Stimulated activated CD4-positive, alpha-beta T cell treated with anti-CD3 and anti-CD28 coated beads, Interleukin-1b, Interleukin-23, amount 100 ng/mL, for 24 hours (primary cell): ENCODE measurements around the gene TRIO.
"Not testable (repeated sequence)": the region's sequence is repeated elsewhere in the genome, so short reads cannot be mapped to it uniquely, and the experiment has no call there.

Experiments used
- DNase-seq, 4 experiments: peaks; one replicate each; pipeline ENCODE4 v3.0.0-alpha.2; 2020; ENCODE audit warnings: low read depth in 4 of 4, low spot score in 1 of 4

The TRIO gene

DNA sequence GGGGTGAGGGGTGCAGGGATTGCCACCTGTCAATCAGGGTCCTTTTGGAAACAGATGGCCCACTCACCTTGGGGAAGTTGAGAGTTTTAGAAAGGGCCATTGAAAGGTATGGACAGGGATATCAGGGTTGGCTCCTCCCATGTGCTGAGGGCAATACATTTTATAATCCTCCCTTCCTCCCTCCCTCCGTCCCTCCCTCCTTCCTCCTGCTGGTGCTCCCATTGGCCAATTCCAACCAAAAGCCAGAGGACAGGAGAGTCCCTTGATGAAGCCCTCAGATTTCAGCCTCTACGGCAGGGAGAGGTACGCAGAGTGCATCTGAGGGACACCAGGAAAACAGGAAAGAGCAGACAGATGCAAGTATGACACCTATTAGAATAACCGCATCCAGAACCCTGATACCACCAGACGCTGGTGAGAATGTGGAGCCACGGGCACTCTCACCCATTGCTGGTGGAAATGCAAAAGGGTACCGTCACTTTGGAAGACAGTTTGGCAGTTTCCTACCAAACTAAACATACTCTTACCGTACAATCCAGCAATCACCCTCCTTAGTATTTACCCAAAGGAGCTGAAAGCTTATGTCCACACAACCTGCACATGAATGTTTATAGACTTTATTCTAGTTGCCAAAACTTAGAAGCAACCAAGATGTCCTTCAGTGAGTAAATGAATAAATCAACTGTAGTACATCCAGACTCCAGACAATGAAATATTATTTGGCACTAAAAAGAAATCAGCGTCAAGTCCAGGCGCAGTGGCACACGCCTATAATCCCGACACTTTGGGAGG is 380.3 kb downstream of the TRIO start:
- no peak for DNase-seq

DNA sequence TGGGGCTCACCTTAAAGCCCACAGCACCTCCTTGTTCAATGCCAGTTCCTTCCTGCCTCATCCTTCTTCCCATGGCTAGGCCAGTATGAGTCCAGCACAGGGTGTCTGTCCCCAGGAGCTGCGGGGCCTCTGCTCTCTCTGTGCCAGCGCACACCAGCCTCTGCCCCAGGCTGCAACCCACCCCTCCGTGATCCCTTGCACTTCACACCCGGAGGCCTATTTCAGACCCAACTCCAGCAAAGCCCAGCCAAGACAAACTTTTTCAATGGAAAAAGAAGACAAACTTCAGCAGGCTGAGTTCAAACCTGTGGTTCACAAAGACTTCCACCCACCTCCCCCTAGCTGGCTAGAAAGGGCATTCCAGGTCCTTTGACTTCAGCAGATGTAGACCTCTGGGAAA is 382.3 kb downstream of the TRIO start:
- DNase-seq, result no peak

DNA sequence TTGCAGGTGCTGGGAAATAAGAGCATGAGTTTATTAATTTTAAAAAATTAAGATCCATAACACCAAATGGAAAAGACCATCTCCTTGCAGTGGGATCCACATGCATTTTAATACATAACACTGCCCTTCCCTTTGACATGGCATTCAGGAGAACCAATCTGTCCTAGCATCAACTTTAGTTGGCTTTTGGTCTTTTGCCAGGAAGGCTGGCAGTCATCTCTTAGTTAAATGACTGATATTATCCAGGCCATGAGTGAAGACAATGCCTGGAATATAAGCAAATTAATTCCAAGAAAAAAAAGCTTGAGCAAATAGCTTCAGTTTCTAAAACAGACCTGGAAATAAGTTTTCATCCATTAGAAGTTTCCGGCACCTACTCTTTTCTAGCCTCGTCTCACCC is 383.4 kb downstream of the TRIO start:
- no peak for DNase-seq

DNA sequence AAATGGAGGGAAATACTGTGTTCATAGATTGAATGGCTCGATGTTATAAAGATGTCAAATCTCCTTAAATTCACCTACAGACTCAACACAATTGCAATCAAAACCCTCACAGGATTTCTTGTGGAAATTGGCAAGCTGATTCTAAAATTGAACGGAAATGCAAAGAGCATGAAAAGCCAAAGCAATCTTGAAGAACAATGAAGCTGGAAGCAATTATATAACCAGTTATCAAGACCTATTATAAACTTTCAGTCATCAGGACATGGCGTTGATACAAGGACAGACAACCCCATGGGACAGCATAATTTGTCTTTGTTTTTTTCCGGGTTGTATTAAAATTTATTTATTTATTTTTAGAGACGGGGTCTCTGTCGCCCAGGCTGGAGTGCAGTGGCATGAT is 385.0 kb downstream of the TRIO start:
- no peak for DNase-seq

DNA sequence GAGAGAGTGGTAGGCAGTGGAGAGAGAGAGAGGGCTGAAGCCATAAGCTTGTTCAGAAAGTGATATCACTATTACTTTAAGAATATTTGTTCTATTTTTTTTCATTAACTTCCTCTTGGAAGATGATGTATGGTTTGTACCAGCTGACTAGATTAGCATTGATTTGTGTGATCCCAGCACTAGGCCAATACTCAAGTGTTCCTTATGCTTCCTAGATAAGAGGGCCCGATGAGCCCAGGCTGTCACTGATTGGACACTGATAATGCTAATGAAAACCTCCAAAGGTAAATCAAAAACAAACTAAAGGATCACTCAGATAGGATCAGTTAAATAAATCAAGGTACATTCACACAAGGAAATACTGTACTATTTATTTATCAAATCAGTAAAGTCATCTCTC is 385.8 kb downstream of the TRIO start:
- no peak for DNase-seq

DNA sequence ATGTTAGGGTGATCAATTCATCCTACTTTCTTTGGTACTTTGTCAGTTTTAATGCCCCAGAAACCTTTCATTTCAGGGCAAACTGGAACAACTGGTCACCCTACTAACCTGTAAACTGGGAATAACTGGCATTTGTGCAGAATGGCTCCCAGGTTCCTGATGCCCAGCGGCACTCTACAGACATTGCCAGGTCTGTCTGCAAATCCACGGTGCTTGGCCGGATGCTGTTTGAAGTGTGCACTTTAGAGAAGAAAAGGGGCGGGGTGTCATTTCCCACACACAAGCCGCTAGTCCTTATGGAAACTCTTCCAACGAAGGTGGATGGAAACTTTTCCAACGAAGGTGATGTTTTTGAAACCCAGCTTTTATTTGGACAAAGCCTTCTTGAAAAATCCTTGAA is 388.5 kb downstream of the TRIO start:
- DNase-seq, result no peak

DNA sequence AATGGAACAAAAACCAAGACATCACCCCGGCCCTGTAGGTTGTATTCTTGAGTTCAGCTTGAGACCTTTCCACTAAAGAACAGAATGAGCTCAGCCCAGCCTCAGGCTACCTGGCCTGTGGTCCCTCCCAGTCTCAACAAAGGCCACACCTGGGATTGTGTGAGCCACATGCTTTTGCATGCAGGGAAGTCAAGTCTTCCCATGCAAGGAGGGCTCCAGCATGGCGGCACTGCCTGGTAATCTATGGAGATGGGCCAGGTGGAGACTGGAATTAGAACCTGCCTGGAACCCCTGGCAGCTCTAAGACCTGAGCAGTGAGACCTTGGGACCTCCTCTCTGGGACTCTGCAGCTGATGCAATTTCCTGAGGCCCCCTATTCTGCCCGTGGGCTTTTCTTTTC is 389.0 kb downstream of the TRIO start:
- no peak for DNase-seq

DNA sequence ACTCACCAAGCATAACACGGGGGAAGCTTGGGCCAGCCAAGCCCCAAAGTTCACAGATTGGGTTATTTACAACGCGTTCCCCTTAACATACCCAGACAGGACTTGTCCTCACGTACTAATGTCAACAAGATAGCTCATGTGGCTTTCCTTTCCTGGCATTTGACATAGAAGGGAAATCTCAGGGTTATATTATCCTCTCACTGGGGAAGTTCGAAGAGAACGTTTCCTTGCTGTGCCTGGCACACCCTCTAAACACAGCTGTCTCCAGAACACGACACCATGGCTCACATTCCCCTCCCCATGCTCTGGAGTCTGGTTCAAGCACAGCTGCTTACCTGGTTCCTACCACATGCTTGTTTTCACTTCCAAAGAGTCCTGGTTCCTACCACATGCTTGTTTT is 391.6 kb downstream of the TRIO start:
- no peak for DNase-seq

DNA sequence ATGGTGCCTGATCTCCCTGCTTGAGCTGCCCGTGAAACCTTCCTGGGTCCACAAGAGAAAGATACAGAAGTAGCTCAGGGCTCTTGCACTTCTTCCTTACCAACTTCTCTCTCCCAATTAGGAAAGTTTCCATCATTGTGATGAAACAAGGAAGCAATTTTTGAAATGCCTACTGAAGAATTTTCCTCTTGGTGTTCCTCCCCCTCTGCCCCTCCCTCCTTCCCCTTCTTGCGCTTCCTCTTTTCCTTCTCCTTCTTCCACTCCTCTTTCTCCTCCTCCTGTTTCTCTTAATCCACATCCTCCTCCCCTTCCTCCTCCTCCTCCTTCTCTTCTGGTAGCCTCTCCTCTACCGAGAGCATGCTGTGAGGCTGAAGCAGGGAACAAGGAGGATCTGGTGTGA is 402.2 kb downstream of the TRIO start:
- DNase-seq, result no peak

DNA sequence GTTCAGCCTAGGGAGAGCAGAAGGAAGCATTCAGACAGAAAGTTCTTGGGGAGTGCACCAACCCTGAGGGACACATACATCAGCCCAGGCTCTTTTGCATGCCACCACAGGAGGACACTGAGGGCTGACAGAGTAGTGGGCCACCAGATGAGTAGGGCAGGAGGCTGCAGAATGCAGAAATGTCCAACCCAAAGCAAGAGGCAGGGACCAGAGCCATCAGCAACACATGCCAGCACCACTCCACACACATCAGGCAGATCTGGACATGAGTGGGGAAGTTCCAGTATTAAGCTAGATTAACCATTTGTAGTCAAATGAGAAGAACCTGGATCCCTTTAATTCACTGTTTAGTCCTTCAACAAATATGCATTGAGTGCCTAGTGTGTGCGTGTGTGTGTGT is 402.7 kb downstream of the TRIO start:
- DNase-seq, result no peak

DNA sequence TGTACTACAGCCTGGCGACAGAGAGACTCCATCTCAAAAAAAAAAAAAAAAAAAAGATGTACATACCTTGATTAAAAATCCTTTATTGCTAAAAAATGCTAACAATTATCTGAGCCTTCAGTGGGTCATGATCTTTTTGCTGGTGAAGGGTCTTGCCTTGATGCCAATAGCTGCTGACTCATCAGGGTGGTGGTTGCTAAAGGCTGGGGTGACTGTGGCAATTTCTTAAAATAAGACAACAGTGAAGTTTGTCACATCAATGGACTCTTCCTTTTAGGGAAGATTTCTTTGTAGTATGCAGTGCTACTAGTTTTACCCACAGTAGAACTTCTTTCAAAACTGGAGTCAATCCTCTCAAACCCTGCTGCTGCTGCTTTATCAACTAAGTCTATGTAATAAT is 404.5 kb downstream of the TRIO start:
- no peak for DNase-seq

DNA sequence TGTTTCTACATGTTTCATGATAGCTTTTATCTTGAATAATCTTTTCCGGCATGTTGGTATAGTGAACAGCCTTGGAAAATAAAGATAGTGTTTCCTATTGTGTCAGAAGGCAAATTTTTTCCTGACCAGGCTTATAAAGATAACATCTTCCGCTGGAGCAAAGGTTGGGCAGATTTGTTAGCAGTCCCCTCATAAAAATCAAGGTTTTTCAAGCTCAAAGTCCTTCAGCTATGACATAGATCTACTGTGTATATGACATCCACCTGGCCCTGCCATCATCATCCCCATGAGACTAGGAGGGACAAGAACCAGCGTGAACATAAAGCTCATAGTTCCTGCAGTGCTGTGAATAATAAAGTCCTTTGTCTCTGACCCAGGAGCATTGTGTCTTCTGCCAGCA is 408.1 kb downstream of the TRIO start:
- DNase-seq, result no peak

DNA sequence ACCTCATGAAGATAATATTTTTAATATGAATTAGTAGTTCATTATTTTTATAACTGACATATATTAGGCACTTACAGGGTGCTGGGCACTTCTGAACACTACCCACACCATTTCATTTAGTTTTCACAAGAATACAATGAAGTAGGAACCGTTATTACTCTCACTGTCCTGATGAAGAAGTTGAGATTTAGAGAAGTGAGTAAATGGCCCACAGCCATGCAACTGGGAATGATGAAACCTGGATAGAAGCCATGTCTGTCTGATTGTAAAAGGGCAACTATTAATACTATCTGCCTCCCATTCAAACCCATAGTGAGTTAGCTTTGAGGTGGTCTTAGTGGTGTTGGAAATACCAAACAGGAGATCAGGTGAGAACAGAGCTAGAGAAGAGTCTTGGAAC is 408.9 kb downstream of the TRIO start:
- no peak for DNase-seq

DNA sequence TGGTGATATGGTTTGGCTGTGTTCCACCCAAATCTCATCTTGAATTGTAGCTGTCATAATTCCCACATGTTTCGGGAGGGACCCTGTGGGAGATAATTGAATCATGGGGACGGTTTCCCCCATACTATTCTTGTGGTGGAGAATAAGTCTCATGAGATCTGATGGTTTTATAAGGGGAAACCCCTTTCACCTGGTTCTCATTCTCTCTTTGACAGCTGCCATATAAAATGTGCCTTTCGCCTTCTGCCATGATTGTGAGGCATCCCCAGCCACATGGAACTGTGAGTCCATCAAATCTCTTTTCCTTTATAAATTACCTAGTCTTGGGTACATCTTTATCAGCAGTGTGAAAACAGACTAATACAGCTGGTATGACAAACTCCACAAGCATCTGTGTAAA is 411.1 kb downstream of the TRIO start:
- DNase-seq, result not testable (repeated sequence)

DNA sequence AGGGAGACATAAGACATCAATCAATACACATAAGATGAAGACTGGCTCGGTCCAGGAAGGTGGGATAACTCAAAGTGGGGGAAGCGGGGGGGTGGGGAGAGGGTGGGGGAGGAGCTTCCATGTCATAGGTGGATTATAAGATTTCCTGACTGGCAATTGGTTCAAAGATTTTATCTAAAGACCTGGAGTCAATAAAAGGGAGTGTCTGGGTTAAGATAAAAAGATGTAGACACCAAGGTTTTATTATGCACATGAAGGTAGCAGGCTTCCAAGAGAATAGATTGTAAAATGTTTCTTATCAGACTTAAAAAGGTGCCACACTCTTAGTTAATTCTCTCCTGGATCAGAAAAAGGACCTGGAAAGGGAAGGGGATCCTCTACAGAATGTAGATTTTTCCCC is 412.9 kb downstream of the TRIO start:
- no peak for DNase-seq

DNA sequence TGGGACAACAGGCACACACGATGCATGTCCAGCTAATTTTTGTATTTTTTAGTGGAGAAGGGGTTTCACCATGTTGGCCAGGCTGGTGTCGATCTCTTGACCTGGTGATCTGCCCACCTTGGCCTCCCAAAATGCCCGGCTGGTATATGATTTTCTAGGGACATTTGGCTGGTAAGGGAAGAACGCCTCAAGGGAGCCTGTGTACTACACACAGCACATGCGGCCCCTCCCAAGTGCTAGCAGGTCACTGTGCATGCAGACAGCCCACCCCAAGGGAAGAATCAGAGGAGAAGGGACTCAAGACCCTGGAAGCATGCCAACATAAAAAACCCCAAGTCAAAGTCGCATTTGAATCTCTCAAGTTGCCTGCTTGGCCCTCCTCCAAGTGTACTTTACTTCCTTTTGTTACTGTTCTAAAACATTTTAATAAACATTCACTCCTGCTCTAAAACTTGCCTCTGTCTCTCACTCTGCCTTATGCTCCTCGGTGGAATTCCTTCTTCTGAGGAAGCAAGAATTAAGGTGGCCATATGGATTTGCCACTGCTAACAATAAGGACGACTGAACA is 414.1 kb downstream of the TRIO start:
- no peak for DNase-seq

DNA sequence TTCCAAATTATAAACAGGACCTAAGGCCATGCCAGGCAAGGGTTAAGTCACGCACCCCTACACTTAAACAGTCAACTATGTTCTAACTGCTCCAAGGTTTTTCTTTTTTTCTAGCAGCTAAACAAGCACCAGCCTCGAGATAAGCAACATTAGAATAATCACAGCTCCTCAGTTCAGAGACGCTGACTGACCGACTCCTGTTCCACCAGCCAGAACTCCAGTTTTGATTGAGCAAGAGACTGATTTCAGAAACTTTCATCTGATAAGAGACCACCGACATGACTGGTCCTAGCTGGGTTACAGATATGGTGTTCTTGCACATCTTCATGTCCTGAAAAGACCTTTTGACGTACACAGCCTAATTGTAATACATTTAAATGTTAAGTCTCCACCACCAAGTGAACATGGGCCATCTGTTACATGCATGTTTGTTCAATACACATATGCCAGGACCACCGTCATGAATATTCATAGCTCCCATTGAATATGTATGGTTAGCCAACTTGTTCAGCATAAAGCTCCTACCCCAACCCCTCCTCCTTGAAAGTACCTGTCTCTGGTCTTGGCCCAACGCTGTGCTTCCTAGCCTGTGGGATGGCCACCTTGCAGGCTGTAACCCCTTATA is 414.8 kb downstream of the TRIO start:
- DNase-seq, result no peak
